Right lobe of liver (tissue), 4 donors: ENCODE results near the gene SNRNP200.

ENCODE experiments used
- CTCF ChIP-seq, 4 donors: fragments of 200-600 bp in 3 of 4; fragments of 450-650 bp in 1 of 4; IDR thresholded peaks; one replicate each; pipeline versions ENCODE4 v1.5.1 to v1.8.0; 2016 to 2022; ENCODE audit warnings: antibody characterized with exemption in 4 of 4, mild to moderate bottlenecking in 2 of 4
- POLR2A ChIP-seq: fragments of 450-650 bp; IDR thresholded peaks from one replicate; pipeline ENCODE4 v1.6.1; 2017; ENCODE audit warnings: antibody characterized with exemption, mild to moderate bottlenecking
- donor health status: DM: no; HTN: no; CAD: no.
- donor health status: DM: no; HTN: no; CAD: no.
- donor health status: DM: no; HTN: yes; CAD: no.

- TF ChIP-seq CTCF (IDR thresholded peaks at IDR 0.05) (no peak), POLR2A (no peak)
These were observed 63.3 kb downstream of the SNRNP200 start for GRCh38 chr2:96241900-96242611.
